IMR-90 (cell line): ENCODE measurements around the gene ZNF526. TPM values are rescaled to one million over a fixed set of nuclear protein-coding genes. Genes with fewer than 3 reads are reported as not detected.

ENCODE experiments used
- ATAC-seq: fragments of 200-7000 bp; cut with Tn5 transposase; 2 replicates; pipeline ENCODE4 v1.9.1; 2020; ENCODE audit warnings: low read depth, mild to moderate bottlenecking, moderate library complexity
- BruUV-seq: library from RNA; stranded (reverse); fragments of 400-500 nt; replicated peaks from 2 replicates; lab custom pipeline; 2021; lab: Mats Ljungman, UMichigan
- CTCF ChIA-PET: fragments of 300-600 bp; formaldehyde crosslinking; extraction: SDS; loops from one replicate; lab custom pipeline; 2021; ENCODE audit warnings: antibody characterized with exemption; lab: Yijun Ruan, JAX
- POLR2A ChIA-PET: fragments of 300-600 bp; sonication (Branson Sonifier 250); formaldehyde crosslinking; loops from one replicate; lab custom pipeline; 2022; ENCODE audit warnings: antibody characterized with exemption; ENCODE audit not compliant: unreplicated experiment; lab: Charles Lee
- DNase-seq: peaks from one replicate; pipeline ENCODE4 v3.0.0; 2013
- H2AFZ ChIP-seq: replicated peaks from 2 replicates; pipeline ENCODE3; 2013; ENCODE audit warnings: low read length, mild to moderate bottlenecking; ENCODE audit not compliant: poor library complexity
- H2AK5ac ChIP-seq: 2 replicates; pipeline ENCODE4 v1.6.1; 2013; ENCODE audit warnings: low read depth, low read length, inconsistent platforms
- H2AK9ac ChIP-seq: replicated peaks from 2 replicates; pipeline ENCODE3; 2013; ENCODE audit warnings: mild to moderate bottlenecking, low read depth, low read length, moderate library complexity; ENCODE audit not compliant: poor library complexity
- H2BK120ac ChIP-seq: 2 replicates; pipeline ENCODE4 v1.6.1; 2013; ENCODE audit warnings: low read depth, low read length, inconsistent platforms
- H2BK15ac ChIP-seq: 3 replicates; pipeline ENCODE4 v1.6.1; 2013; ENCODE audit warnings: low read depth, low read length, inconsistent platforms
- H2BK20ac ChIP-seq: 2 replicates; pipeline ENCODE4 v1.6.1; 2013; ENCODE audit warnings: low read depth, mild to moderate bottlenecking, inconsistent platforms, low read length, moderate library complexity
- H2BK5ac ChIP-seq: 2 replicates; pipeline ENCODE4 v1.6.1; 2013; ENCODE audit warnings: mild to moderate bottlenecking, low read depth, low read length, inconsistent platforms; ENCODE audit not compliant: poor library complexity, severe bottlenecking
- H3K14ac ChIP-seq: replicated peaks from 2 replicates; pipeline ENCODE4 v1.6.1; 2013; ENCODE audit warnings: low read depth, low read length, inconsistent platforms
- H3K18ac ChIP-seq: 2 replicates; pipeline ENCODE4 v1.6.1; 2013; ENCODE audit warnings: low read depth, low read length, control low read depth
- H3K23ac ChIP-seq: 2 replicates; pipeline ENCODE4 v1.6.1; 2013; ENCODE audit warnings: low read depth, low read length, inconsistent platforms
- H3K27ac ChIP-seq: 2 replicates; pipeline ENCODE4 v1.5.1; 2013; ENCODE audit warnings: mild to moderate bottlenecking, control low read depth, low read length; ENCODE audit not compliant: insufficient read depth
- H3K27me3 ChIP-seq: 2 replicates; pipeline ENCODE4 v1.6.1; 2013; ENCODE audit warnings: low read length; ENCODE audit not compliant: control insufficient read depth, insufficient read depth
- H3K36me3 ChIP-seq: 2 replicates; pipeline ENCODE4 v1.6.1; 2013; ENCODE audit warnings: low read length, mixed read lengths; ENCODE audit not compliant: control insufficient read depth, insufficient read depth
- H3K4ac ChIP-seq: 2 replicates; pipeline ENCODE4 v1.6.1; 2013; ENCODE audit warnings: low read depth, low read length, inconsistent platforms
- H3K4me1 ChIP-seq: 2 replicates; pipeline ENCODE4 v1.6.1; 2013; ENCODE audit warnings: low read length, mixed read lengths; ENCODE audit not compliant: control insufficient read depth, insufficient read depth
- H3K4me2 ChIP-seq: 2 replicates; pipeline ENCODE4 v1.6.1; 2013; ENCODE audit warnings: low read depth, mild to moderate bottlenecking, control low read depth, low read length, moderate library complexity
- H3K4me3 ChIP-seq: 2 replicates; pipeline ENCODE4 v1.5.1; 2013; ENCODE audit warnings: low read depth, mild to moderate bottlenecking, control low read depth, low read length, moderate library complexity; ENCODE audit not compliant: insufficient read depth
- H3K56ac ChIP-seq: 2 replicates; pipeline ENCODE4 v1.6.1; 2013; ENCODE audit warnings: low read length, inconsistent platforms; ENCODE audit not compliant: insufficient read depth; ENCODE audit errors: extremely low read depth
- H3K79me1 ChIP-seq, 2 experiments: 2 replicates each; pipeline ENCODE4 v1.6.1; 2013; ENCODE audit warnings: low read length in 2 of 2, inconsistent platforms in 1 of 2, low read depth in 1 of 2
- H3K9ac ChIP-seq: 2 replicates; pipeline ENCODE4 v1.6.1; 2013; ENCODE audit warnings: low read depth, low read length, control low read depth
- H3K9me1 ChIP-seq: 2 replicates; pipeline ENCODE4 v1.6.1; 2013; ENCODE audit warnings: low read length, inconsistent platforms; ENCODE audit not compliant: insufficient read depth
- H3K9me3 ChIP-seq: 2 replicates; pipeline ENCODE4 v1.6.1; 2013; ENCODE audit warnings: low read length; ENCODE audit not compliant: control insufficient read depth, insufficient read depth
- H4K20me1 ChIP-seq: 2 replicates; pipeline ENCODE4 v1.6.1; 2013; ENCODE audit warnings: low read length, inconsistent platforms; ENCODE audit not compliant: insufficient read depth
- H4K5ac ChIP-seq: 2 replicates; pipeline ENCODE4 v1.6.1; 2013; ENCODE audit warnings: mild to moderate bottlenecking, low read depth, low read length, control low read depth
- H4K8ac ChIP-seq, 2 experiments: 2 replicates each; pipeline ENCODE4 v1.6.1; 2013; ENCODE audit warnings: low read depth in 2 of 2, low read length in 2 of 2, control low read depth in 1 of 2, inconsistent platforms in 1 of 2
- H4K91ac ChIP-seq: 2 replicates; pipeline ENCODE4 v1.6.1; 2013; ENCODE audit warnings: low read depth, low read length, inconsistent platforms; ENCODE audit not compliant: insufficient read depth
- BHLHE40 ChIP-seq: fragments of 150-350 bp; IDR thresholded peaks from 2 replicates; pipeline ENCODE4 v1.6.1; 2016; ENCODE audit warnings: mild to moderate bottlenecking, low read depth, low read length
- CEBPB ChIP-seq: IDR thresholded peaks from 2 replicates; pipeline ENCODE4 v1.6.1; 2012; ENCODE audit warnings: low read depth, low read length, improper control_type of control experiment
- WGBS, 2 experiments: methylation state at CpG; one replicate each; pipeline versions ENCODE4 v1.1.5 to v1.1.7; 2013; ENCODE audit warnings: missing lambda C conversion rate in 2 of 2; ENCODE audit not compliant: insufficient read length in 1 of 2; ENCODE audit errors: extremely low coverage in 2 of 2; 5-methylcytosine and 5-hydroxymethylcytosine counted together
- dilution Hi-C: fragments of 300-500 bp; cut with HindIII; formaldehyde crosslinking; loops from one replicate; pipeline ENCODE4 v1.14.3; 2018; ENCODE audit warnings: low sequenced_read_pairs; ENCODE audit not compliant: unreplicated experiment
- in situ Hi-C: fragments of 300-500 bp; cut with MboI; formaldehyde crosslinking; loops from 3 replicates; pipeline ENCODE4 v1.14.3; 2019; ENCODE audit warnings: low sequenced_read_pairs, inconsistent platforms, mixed read lengths
- intact Hi-C: fragments of 100-400 bp; cut with micrococcal nuclease; formaldehyde crosslinking; loops from 2 replicates; pipeline ENCODE4 v1.10.0; 2022
- polyA plus RNA-seq, 3 experiments: library from polyadenylated mRNA; depleted of rRNA; stranded (reverse); fragments of >200 nt; gene quantifications; 2 replicates each; pipeline ENCODE4 v1.2.3, GENCODE V29; 2012; ENCODE audit warnings: low replicate concordance in 1 of 3
- total RNA-seq: library from RNA; depleted of rRNA; stranded (reverse); fragments of >200 nt; gene quantifications from 2 replicates; pipeline ENCODE4 v1.2.3, GENCODE V29; 2012; rRNA removed
- TF ChIP-seq, protein P1 (sequence below): conservative IDR thresholded peaks from 2 replicates; pipeline ENCODE4 v1.5.1; 2012; ENCODE audit warnings: mild to moderate bottlenecking, low read depth, low read length, improper control_type of control experiment

ZNF526 gene
- total and polyA plus RNA-seq, 2 of the 4 experiments (the other 2 are of a cell fraction) = 7.3 to 13.6 TPM

DNA sequence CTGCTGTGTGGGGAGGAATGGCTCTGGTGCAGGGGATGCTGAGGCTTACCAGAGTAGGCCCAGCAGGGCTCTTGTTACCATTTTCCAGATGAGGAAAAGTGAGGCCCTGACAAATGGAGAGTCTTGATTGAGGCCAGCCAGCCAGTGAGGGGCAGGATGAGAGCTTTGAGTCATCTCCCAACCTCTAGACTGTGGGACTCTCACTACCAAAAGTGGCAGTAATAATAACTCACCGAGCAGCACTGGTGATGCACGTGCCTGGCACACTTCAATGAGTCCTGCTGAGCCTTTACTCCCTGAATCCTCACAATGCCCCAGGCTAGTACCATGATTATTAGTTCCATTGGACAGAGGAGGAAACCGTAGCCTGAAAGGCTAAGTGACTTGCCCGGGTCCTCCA, 56.7 kb downstream of the ZNF526 start:
- Histone ChIP-seq H2AFZ (no peak overlapping the region), H3K27me3 (no peaks in the 10 kb centered on the region), H3K36me3 (peaks cover 29% of the 10 kb centered on the region), H3K9ac (no peak overlapping the region), H4K5ac (no peak overlapping the region), H3K18ac (no peak overlapping the region), H3K4me1 (peaks cover 31% of the 10 kb centered on the region), H2BK20ac (no peak overlapping the region), H2AK5ac (no peak overlapping the region), H3K9me3 (no peaks in the 10 kb centered on the region), H3K9me1 (peaks cover 8% of the 10 kb centered on the region; the same call in 1 of the 2 replicates), H3K4ac (no peak overlapping the region), H3K14ac (no peak overlapping the region), H3K79me1 (peaks cover 33 to 71% of the 10 kb centered on the region in 2 experiments), H3K4me3 (no peak overlapping the region), H2AK9ac (no peak overlapping the region), H3K56ac (no peak overlapping the region), H2BK5ac (no peak overlapping the region), H3K27ac (no peak overlapping the region), H4K20me1 (peaks cover 34% of the 10 kb centered on the region; the same call in 1 of the 2 replicates), H4K8ac (no peak overlapping the region), H2BK15ac (no peak overlapping the region), H3K23ac (no peak overlapping the region), H4K91ac (no peak overlapping the region), H3K4me2 (no peak overlapping the region), H2BK120ac (no peak overlapping the region)
- ChIA-PET CTCF (no interaction called here), POLR2A (no interaction called here)
- WGBS, 2 experiments = 100% methylated on average over 2 of the region's 4 CpGs; no CpG with 5 or more reads in 1 of the 2 experiments
- TF ChIP-seq BHLHE40 = peak; percentile 68
- TF ChIP-seq, protein P1, sequence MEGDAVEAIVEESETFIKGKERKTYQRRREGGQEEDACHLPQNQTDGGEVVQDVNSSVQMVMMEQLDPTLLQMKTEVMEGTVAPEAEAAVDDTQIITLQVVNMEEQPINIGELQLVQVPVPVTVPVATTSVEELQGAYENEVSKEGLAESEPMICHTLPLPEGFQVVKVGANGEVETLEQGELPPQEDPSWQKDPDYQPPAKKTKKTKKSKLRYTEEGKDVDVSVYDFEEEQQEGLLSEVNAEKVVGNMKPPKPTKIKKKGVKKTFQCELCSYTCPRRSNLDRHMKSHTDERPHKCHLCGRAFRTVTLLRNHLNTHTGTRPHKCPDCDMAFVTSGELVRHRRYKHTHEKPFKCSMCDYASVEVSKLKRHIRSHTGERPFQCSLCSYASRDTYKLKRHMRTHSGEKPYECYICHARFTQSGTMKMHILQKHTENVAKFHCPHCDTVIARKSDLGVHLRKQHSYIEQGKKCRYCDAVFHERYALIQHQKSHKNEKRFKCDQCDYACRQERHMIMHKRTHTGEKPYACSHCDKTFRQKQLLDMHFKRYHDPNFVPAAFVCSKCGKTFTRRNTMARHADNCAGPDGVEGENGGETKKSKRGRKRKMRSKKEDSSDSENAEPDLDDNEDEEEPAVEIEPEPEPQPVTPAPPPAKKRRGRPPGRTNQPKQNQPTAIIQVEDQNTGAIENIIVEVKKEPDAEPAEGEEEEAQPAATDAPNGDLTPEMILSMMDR = no peak
- TF ChIP-seq CEBPB = no peak
- no TSS peak for BruUV-seq
- no peak for ATAC-seq
- in situ Hi-C loops (no loop called here), intact Hi-C loops (no loop called here), dilution Hi-C loops (no loop called here)
- DNase-seq = no peak

Other genes starting within 250 kb of the ZNF526 start
- under 0.01 TPM in 2 replicates for gene ATP1A3, start 226.1 kb upstream of the ZNF526 start, total RNA-seq
- 0.11 and 0.12 TPM in 2 replicates for gene ATP1A3, start 226.1 kb upstream of the ZNF526 start, polyA plus RNA-seq (2012; rRNA removed)
- gene GRIK5, start 150.1 kb upstream of the ZNF526 start, total RNA-seq = not detected in 2 replicates
- 0.07 and 0.10 TPM in 2 replicates for gene GRIK5, start 150.1 kb upstream of the ZNF526 start, polyA plus RNA-seq (2012; rRNA removed)
- gene ZNF574, start 144.1 kb upstream of the ZNF526 start, total RNA-seq = 8.1 and 10.0 TPM in 2 replicates
- gene ZNF574, start 144.1 kb upstream of the ZNF526 start, polyA plus RNA-seq (2012; rRNA removed) = 12.7 and 14.1 TPM in 2 replicates
- gene POU2F2, start 87.9 kb upstream of the ZNF526 start, total RNA-seq = 0.54 and 0.56 TPM in 2 replicates
- 5.0 and 6.6 TPM in 2 replicates for gene POU2F2, start 87.9 kb upstream of the ZNF526 start, polyA plus RNA-seq (2012; rRNA removed)
- gene DEDD2, start 2.6 kb upstream of the ZNF526 start, total RNA-seq = 8.1 and 8.2 TPM in 2 replicates
- 21.0 and 26.1 TPM in 2 replicates for gene DEDD2, start 2.6 kb upstream of the ZNF526 start, polyA plus RNA-seq (2012; rRNA removed)
- gene GSK3A, start 22.3 kb downstream of the ZNF526 start, total RNA-seq = 6.9 and 8.1 TPM in 2 replicates
- gene GSK3A, start 22.3 kb downstream of the ZNF526 start, polyA plus RNA-seq (2012; rRNA removed) = 41.4 and 43.3 TPM in 2 replicates
- gene ERF, start 34.8 kb downstream of the ZNF526 start, total RNA-seq = 5.2 and 6.1 TPM in 2 replicates
- 32.4 and 50.9 TPM in 2 replicates for gene ERF, start 34.8 kb downstream of the ZNF526 start, polyA plus RNA-seq (2012; rRNA removed)
- 1.8 and 2.5 TPM in 2 replicates for gene CIC, start 48.9 kb downstream of the ZNF526 start, total RNA-seq
- gene CIC, start 48.9 kb downstream of the ZNF526 start, polyA plus RNA-seq (2012; rRNA removed) = 23.2 and 27.3 TPM in 2 replicates
- 0.28 and 0.36 TPM in 2 replicates for gene PRR19, start 81.8 kb downstream of the ZNF526 start, total RNA-seq
- 1.6 and 1.8 TPM in 2 replicates for gene PRR19, start 81.8 kb downstream of the ZNF526 start, polyA plus RNA-seq (2012; rRNA removed)
- 71.2 and 76.4 TPM in 2 replicates for gene PAFAH1B3, start 82.3 kb downstream of the ZNF526 start, total RNA-seq
- 64.3 and 69.7 TPM in 2 replicates for gene PAFAH1B3, start 82.3 kb downstream of the ZNF526 start, polyA plus RNA-seq (2012; rRNA removed)
- gene TMEM145, start 93.0 kb downstream of the ZNF526 start, total RNA-seq = under 0.01 and 2.5 TPM in 2 replicates
- 0.09 and 0.41 TPM in 2 replicates for gene TMEM145, start 93.0 kb downstream of the ZNF526 start, polyA plus RNA-seq (2012; rRNA removed)
- gene MEGF8, start 105.3 kb downstream of the ZNF526 start, total RNA-seq = 2.3 and 2.5 TPM in 2 replicates
- 12.5 and 13.7 TPM in 2 replicates for gene MEGF8, start 105.3 kb downstream of the ZNF526 start, polyA plus RNA-seq (2012; rRNA removed)
- gene CNFN, start 170.0 kb downstream of the ZNF526 start, total RNA-seq = not detected in 2 replicates
- gene CNFN, start 170.0 kb downstream of the ZNF526 start, polyA plus RNA-seq (2012; rRNA removed) = 1.0 and 1.2 TPM in 2 replicates
- 0.83 and 1.1 TPM in 2 replicates for gene LIPE, start 207.1 kb downstream of the ZNF526 start, total RNA-seq
- 5.4 and 5.9 TPM in 2 replicates for gene LIPE, start 207.1 kb downstream of the ZNF526 start, polyA plus RNA-seq (2012; rRNA removed)
- not detected in 2 replicates for gene CXCL17, start 222.6 kb downstream of the ZNF526 start, total RNA-seq
- not detected in 2 replicates for gene CXCL17, start 222.6 kb downstream of the ZNF526 start, polyA plus RNA-seq (2012; rRNA removed)